Ovary (tissue), 9 donors: ENCODE measurements around the gene PKP1. TPM values are rescaled to one million over a fixed set of nuclear protein-coding genes. Genes with fewer than 3 reads are reported as not detected.

Source experiments
- DNase-seq, 5 donors: peaks; one replicate each; pipeline ENCODE4 v3.0.0-alpha.2; 2019 to 2020
- H3K27ac ChIP-seq, 2 donors: fragments of 200-600 bp; one replicate each; pipeline versions ENCODE4 v1.5.1 to v1.8.0; 2019 to 2022
- H3K27me3 ChIP-seq: fragments of 200-600 bp; one replicate; pipeline ENCODE4 v1.8.0; 2022
- H3K36me3 ChIP-seq: fragments of 200-600 bp; sonication (generic); one replicate; pipeline ENCODE4 v1.5.1; 2019
- H3K4me1 ChIP-seq: one replicate; pipeline ENCODE4 v1.8.1; 2013; ENCODE audit warnings: mild to moderate bottlenecking, moderate library complexity; ENCODE audit not compliant: insufficient read depth
- H3K4me3 ChIP-seq: fragments of 200-600 bp; sonication (generic); one replicate; pipeline ENCODE4 v1.5.1; 2017
- H3K9me3 ChIP-seq, 2 donors: fragments of 200-600 bp in 1 of 2; sonication (generic) in 1 of 2; one replicate each; pipeline versions ENCODE4 v1.5.1 to v1.8.1; 2013 to 2019; ENCODE audit warnings: mild to moderate bottlenecking in 1 of 2, moderate library complexity in 1 of 2
- EP300 ChIP-seq: sonication (generic); formaldehyde crosslinking; IDR thresholded peaks from one replicate; pipeline ENCODE4 v1.6.1; 2017; ENCODE audit warnings: antibody characterized with exemption
- POLR2A ChIP-seq: fragments of 450-650 bp; IDR thresholded peaks from one replicate; pipeline ENCODE4 v1.6.1; 2017; ENCODE audit warnings: antibody characterized with exemption, mild to moderate bottlenecking, moderate library complexity
- WGBS, 3 donors: extraction: QIAGEN DNeasy Blood & Tissue Kit in 1 of 3; methylation state at CpG; one replicate each; pipeline versions ENCODE4 v1.1.5 to v1.1.7; 2013 to 2017; 5-methylcytosine and 5-hydroxymethylcytosine counted together
- intact Hi-C, 4 donors: fragments of 100-400 bp; cut with DNase I; formaldehyde crosslinking; loops; one replicate each; pipeline versions ENCODE4 v1.11.0 to v1.15.1; 2022 to 2023
- polyA plus RNA-seq, 2 donors: library from polyadenylated mRNA; stranded (reverse); fragments of 200-250 nt in 1 of 2; fragments of 350-450 nt in 1 of 2; fragmentation: Illumina TruSeq in 1 of 2; extraction: RNeasy Lipid Tissue Mini Kit (QIAGEN cat#74804) in 1 of 2; gene quantifications; one replicate each; pipeline ENCODE4 v1.2.3, GENCODE V29; 2013 to 2014
- total RNA-seq, 7 donors: library from RNA; depleted of rRNA in 2 of 7; stranded (reverse); fragments of >200 nt in 2 of 7; fragmentation: NEBNext Ultra II Directional in 3 of 7; extraction: Animal tissue kit (Norgen Biotek cat#: 25700) in 3 of 7; gene quantifications; one replicate each; pipeline versions ENCODE4 v1.1.0 to v1.2.4, GENCODE V29; 2016 to 2023
- TF ChIP-seq, protein P1 (sequence below), 3 donors: fragments of 450-650 bp in 2 of 3; fragments of 200-600 bp in 1 of 3; IDR thresholded peaks; one replicate each; pipeline versions ENCODE4 v1.5.1 to v1.8.0; 2016 to 2022; ENCODE audit warnings: antibody characterized with exemption in 3 of 3, mild to moderate bottlenecking in 1 of 3
- donor health status: DM: no; HTN: no; CAD: no; lungs with moderate emphysema.
- donor health status: DM: no; HTN: no; CAD: no.
- donor health status: Bipolar disorder and iron deficiency.
- donor health status: DM: yes; HTN: yes; CAD: no.
- donor health status: DM: no; HTN: no; CAD: no.
- donor health status: DM: yes; HTN: yes; CAD: no.

Gene PKP1
- total and polyA plus RNA-seq, 9 donors = 0.05 to 0.48 (median 0.18) TPM; not detected in 2

DNA sequence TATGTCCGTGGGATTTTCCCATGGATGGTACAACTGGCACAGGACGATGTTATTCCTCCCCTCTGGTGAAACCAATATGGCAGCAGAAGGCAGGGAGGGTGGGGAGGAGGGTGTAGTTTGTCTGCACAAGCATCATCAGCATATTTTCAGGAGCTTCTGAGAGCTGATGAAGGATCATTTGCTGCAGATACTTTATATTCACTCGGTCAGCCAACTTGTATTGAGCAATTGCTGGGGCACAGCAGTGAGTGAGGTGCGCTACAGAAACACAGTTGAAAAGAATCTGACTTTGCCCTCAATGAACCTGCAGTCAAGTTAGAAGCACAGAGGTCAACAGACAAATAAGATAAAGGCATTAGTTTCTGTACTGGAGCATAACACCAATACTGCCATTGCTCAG is 13.0 kb downstream of the PKP1 start:
- H3K27me3 ChIP-seq = no peaks in the 10 kb centered on the region
- H3K27ac ChIP-seq = no peak overlapping the region
- DNase-seq = no peak
- intact Hi-C loops = no loop called here
- H3K36me3 ChIP-seq = no peaks in the 10 kb centered on the region
- H3K4me3 ChIP-seq = no peak overlapping the region
- 83 to 84% (median 83%) methylated on average over 4 of the region's 4 CpGs for WGBS, 3 donors
- TF ChIP-seq POLR2A (no peak), EP300 (no peak)
- TF ChIP-seq, protein P1, sequence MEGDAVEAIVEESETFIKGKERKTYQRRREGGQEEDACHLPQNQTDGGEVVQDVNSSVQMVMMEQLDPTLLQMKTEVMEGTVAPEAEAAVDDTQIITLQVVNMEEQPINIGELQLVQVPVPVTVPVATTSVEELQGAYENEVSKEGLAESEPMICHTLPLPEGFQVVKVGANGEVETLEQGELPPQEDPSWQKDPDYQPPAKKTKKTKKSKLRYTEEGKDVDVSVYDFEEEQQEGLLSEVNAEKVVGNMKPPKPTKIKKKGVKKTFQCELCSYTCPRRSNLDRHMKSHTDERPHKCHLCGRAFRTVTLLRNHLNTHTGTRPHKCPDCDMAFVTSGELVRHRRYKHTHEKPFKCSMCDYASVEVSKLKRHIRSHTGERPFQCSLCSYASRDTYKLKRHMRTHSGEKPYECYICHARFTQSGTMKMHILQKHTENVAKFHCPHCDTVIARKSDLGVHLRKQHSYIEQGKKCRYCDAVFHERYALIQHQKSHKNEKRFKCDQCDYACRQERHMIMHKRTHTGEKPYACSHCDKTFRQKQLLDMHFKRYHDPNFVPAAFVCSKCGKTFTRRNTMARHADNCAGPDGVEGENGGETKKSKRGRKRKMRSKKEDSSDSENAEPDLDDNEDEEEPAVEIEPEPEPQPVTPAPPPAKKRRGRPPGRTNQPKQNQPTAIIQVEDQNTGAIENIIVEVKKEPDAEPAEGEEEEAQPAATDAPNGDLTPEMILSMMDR (IDR thresholded peaks at IDR 0.05) = no peak
- H3K9me3 ChIP-seq = no peaks in the 10 kb centered on the region
- H3K4me1 ChIP-seq = no peaks in the 10 kb centered on the region

DNA sequence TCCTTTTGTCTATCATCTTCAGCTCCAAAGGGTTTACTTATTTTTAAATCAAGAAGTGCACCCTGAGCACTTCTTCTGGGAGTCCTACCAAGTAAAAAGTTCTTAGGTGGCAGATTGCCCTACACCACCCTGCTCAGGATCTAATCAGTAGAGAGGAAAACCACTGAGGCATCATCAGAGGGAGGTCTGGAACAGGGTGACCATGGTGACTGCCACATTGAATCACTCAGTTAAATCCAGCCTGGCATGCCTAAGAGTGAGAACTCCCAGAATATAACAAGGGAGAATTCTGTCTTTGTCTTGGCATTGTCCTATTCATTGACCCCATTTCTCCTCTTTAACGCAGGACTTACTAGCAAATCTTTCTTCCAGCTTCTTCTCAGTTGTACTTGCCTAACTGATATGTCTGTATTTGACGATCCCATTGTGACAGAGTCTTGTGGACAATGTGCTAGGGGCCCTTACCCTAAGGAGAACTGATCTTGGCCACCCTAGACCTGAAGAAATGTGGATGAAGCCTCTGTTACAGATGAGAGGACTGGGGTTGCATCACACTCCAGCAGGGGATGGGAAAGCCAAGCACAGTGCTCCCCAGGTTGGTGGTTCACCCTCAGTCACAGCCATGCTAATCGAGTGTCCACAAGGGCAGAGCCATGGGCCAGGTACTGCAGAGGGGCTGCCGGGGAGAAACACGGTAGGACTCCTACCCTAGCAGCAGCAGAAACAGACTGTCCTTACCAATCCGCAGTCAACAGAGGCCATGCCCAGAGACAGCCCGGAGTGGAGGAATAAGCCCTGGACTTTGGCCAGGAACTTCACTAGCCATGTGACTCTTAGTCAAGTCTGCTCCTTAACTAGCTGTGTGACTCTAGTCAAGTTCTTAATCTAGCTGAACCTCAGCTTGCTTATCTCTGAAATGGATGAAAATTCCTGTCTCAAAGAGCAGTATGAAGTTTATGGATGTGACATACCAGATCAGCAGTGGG is 15.4 kb downstream of the PKP1 start:
- WGBS, 3 donors = 78 to 87% (median 81%) methylated on average over 7 of the region's 7 CpGs
- no peaks in the 10 kb centered on the region for H3K36me3 ChIP-seq
- no peak overlapping the region for H3K4me3 ChIP-seq
- H3K4me1 ChIP-seq = no peaks in the 10 kb centered on the region
- intact Hi-C loops = no loop called here
- DNase-seq = no peak
- no peak overlapping the region for H3K27ac ChIP-seq
- H3K9me3 ChIP-seq = no peaks in the 10 kb centered on the region
- no peaks in the 10 kb centered on the region for H3K27me3 ChIP-seq
- TF ChIP-seq, protein P1 (IDR thresholded peaks at IDR 0.05) = no peak
- TF ChIP-seq POLR2A (no peak), EP300 (no peak)

DNA sequence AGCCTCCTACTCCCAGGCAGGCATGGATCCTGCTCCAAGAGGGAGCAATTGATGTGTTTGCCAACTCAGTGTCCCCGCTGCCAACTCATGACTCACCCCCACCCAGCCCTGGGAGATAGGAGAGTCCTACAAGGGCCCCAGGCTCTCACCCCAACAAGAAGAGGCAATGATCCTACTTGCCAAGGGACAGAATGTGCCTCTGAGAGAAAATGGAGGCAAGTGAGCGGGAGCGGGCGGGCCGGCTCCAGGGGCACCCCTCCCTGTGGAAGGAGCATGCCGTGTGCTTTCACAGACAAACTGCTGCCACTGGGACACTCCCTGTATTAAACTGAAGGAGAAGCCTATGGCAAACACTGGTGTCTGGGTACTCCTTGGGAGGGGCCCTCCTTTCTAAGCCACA is 16.7 kb downstream of the PKP1 start:
- TF ChIP-seq EP300 (no peak), POLR2A (no peak)
- TF ChIP-seq, protein P1 (IDR thresholded peaks at IDR 0.05) = no peak
- no peak overlapping the region for H3K4me3 ChIP-seq
- H3K36me3 ChIP-seq = no peaks in the 10 kb centered on the region
- DNase-seq = no peak
- intact Hi-C loops = no loop called here
- WGBS, 3 donors = 76 to 91% (median 78%) methylated on average over 6 of the region's 6 CpGs
- H3K27me3 ChIP-seq = no peaks in the 10 kb centered on the region
- H3K27ac ChIP-seq = no peak overlapping the region
- H3K9me3 ChIP-seq = no peaks in the 10 kb centered on the region
- no peaks in the 10 kb centered on the region for H3K4me1 ChIP-seq

DNA sequence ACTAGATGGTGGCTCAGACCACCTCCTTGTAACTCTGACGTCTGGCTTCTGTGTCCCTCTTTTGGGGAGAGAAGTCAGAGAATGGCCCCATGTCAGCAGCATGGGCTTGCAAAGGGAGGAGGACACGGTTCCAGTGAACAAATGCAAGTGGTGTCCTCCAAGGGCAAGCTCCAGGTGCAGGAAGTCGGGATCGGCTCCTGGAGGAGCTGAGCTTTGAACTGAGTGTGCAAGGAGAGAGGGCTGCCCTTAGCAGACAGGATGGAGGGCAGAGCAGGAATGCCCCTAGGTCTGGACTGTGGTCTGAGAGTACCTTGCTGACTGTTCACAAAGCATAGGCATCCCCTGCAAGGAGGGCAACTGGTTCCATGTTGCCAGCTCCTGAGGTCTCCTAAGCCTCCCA is 17.3 kb downstream of the PKP1 start:
- Histone ChIP-seq H3K9me3 (no peaks in the 10 kb centered on the region), H3K27ac (no peak overlapping the region), H3K27me3 (no peaks in the 10 kb centered on the region), H3K4me3 (no peak overlapping the region), H3K4me1 (no peaks in the 10 kb centered on the region), H3K36me3 (no peaks in the 10 kb centered on the region)
- DNase-seq = no peak
- TF ChIP-seq EP300 (no peak), POLR2A (no peak)
- TF ChIP-seq, protein P1 (IDR thresholded peaks at IDR 0.05) = no peak
- 41 to 70% (median 59%) methylated on average over 4 of the region's 4 CpGs for WGBS, 3 donors
- intact Hi-C loops = no loop called here
